HEK293 (cell line): Measurements from ENCODE around the gene SLC9A9.

Source experiments
- CTCF ChIA-PET: fragments of 350-600 bp; formaldehyde crosslinking; extraction: SDS; loops from one replicate; lab custom pipeline; 2021; ENCODE audit warnings: antibody characterized with exemption; lab: Yijun Ruan, JAX
- POLR2A ChIA-PET: fragments of 300-600 bp; formaldehyde crosslinking; extraction: SDS; loops from one replicate; lab custom pipeline; 2020; ENCODE audit warnings: antibody characterized with exemption, inconsistent platforms; lab: Yijun Ruan, JAX
- H3K27ac ChIP-seq: fragments of 200-500 bp; sonication (Bioruptor generic); 2 replicates; pipeline ENCODE4 v1.5.1; 2014; ENCODE audit warnings: low read depth, low read length, control low read depth, inconsistent platforms; ENCODE audit errors: extremely low read depth
- H3K36me3 ChIP-seq, 2 experiments: fragments of 200-500 bp in 1 of 2; sonication (Bioruptor generic) in 1 of 2; 1 replicate in 1 of 2; 2 replicates in 1 of 2; pipeline ENCODE4 v1.5.1; 2014 to 2017; ENCODE audit warnings: inconsistent platforms in 2 of 2, low read length in 2 of 2; ENCODE audit not compliant: control insufficient read depth in 2 of 2, insufficient read depth in 1 of 2
- H3K4me1 ChIP-seq: fragments of 200-500 bp; sonication (Bioruptor generic); 2 replicates; pipeline ENCODE4 v1.5.1; 2014; ENCODE audit warnings: mild to moderate bottlenecking, low read length, inconsistent platforms; ENCODE audit not compliant: control insufficient read depth, insufficient read depth
- H3K4me3 ChIP-seq: 2 replicates; pipeline ENCODE4 v1.5.1; 2011; ENCODE audit warnings: low read depth, mild to moderate bottlenecking, control low read depth, low read length, moderate library complexity
- H3K9me3 ChIP-seq: fragments of 200-500 bp; sonication (Bioruptor generic); 2 replicates; pipeline ENCODE4 v1.5.1; 2014; ENCODE audit warnings: low read depth, low read length, inconsistent platforms; ENCODE audit not compliant: control insufficient read depth, insufficient read depth
- REST ChIP-seq: fragments of 450-650 bp; formaldehyde crosslinking; IDR thresholded peaks from 2 replicates; pipeline ENCODE4 v1.5.1; 2016; ENCODE audit warnings: missing biosample characterization, missing genetic modification characterization
- ZNF211 ChIP-seq: fragments of 450-650 bp; formaldehyde crosslinking; IDR thresholded peaks from 2 replicates; pipeline ENCODE4 v1.5.1; 2016; ENCODE audit warnings: low read depth, missing biosample characterization, missing genetic modification characterization
- ZNF248 ChIP-seq: fragments of 450-650 bp; formaldehyde crosslinking; IDR thresholded peaks from 2 replicates; pipeline ENCODE4 v1.5.1; 2017; ENCODE audit warnings: missing biosample characterization, missing genetic modification characterization
- ZNF280D ChIP-seq: fragments of 450-650 bp; formaldehyde crosslinking; IDR thresholded peaks from 2 replicates; pipeline ENCODE4 v1.5.1; 2016; ENCODE audit warnings: missing biosample characterization, missing genetic modification characterization
- ZNF324 ChIP-seq: fragments of 450-650 bp; formaldehyde crosslinking; IDR thresholded peaks from 2 replicates; pipeline ENCODE4 v1.5.1; 2016; ENCODE audit warnings: missing biosample characterization, missing genetic modification characterization
- ZNF366 ChIP-seq: fragments of 450-650 bp; formaldehyde crosslinking; conservative IDR thresholded peaks from 2 replicates; pipeline ENCODE4 v1.5.1; 2016; ENCODE audit warnings: missing biosample characterization, missing genetic modification characterization
- ZNF391 ChIP-seq: fragments of 450-650 bp; formaldehyde crosslinking; IDR thresholded peaks from 2 replicates; pipeline ENCODE4 v1.5.1; 2016; ENCODE audit warnings: low read depth, missing biosample characterization, missing genetic modification characterization, borderline replicate concordance
- ZNF664 ChIP-seq: fragments of 450-650 bp; formaldehyde crosslinking; IDR thresholded peaks from 2 replicates; pipeline ENCODE4 v1.5.1; 2016; ENCODE audit warnings: missing biosample characterization, missing genetic modification characterization
- TF ChIP-seq, protein P1 (sequence below): fragments of 450-650 bp; formaldehyde crosslinking; IDR thresholded peaks from 2 replicates; pipeline ENCODE4 v1.5.1; 2016; ENCODE audit warnings: missing biosample characterization, missing genetic modification characterization, borderline replicate concordance

Gene SLC9A9

GRCh38 chr3:143657391-143657790, 190.9 kb downstream of the SLC9A9 start (continued):
- TF ChIP-seq, protein P1, sequence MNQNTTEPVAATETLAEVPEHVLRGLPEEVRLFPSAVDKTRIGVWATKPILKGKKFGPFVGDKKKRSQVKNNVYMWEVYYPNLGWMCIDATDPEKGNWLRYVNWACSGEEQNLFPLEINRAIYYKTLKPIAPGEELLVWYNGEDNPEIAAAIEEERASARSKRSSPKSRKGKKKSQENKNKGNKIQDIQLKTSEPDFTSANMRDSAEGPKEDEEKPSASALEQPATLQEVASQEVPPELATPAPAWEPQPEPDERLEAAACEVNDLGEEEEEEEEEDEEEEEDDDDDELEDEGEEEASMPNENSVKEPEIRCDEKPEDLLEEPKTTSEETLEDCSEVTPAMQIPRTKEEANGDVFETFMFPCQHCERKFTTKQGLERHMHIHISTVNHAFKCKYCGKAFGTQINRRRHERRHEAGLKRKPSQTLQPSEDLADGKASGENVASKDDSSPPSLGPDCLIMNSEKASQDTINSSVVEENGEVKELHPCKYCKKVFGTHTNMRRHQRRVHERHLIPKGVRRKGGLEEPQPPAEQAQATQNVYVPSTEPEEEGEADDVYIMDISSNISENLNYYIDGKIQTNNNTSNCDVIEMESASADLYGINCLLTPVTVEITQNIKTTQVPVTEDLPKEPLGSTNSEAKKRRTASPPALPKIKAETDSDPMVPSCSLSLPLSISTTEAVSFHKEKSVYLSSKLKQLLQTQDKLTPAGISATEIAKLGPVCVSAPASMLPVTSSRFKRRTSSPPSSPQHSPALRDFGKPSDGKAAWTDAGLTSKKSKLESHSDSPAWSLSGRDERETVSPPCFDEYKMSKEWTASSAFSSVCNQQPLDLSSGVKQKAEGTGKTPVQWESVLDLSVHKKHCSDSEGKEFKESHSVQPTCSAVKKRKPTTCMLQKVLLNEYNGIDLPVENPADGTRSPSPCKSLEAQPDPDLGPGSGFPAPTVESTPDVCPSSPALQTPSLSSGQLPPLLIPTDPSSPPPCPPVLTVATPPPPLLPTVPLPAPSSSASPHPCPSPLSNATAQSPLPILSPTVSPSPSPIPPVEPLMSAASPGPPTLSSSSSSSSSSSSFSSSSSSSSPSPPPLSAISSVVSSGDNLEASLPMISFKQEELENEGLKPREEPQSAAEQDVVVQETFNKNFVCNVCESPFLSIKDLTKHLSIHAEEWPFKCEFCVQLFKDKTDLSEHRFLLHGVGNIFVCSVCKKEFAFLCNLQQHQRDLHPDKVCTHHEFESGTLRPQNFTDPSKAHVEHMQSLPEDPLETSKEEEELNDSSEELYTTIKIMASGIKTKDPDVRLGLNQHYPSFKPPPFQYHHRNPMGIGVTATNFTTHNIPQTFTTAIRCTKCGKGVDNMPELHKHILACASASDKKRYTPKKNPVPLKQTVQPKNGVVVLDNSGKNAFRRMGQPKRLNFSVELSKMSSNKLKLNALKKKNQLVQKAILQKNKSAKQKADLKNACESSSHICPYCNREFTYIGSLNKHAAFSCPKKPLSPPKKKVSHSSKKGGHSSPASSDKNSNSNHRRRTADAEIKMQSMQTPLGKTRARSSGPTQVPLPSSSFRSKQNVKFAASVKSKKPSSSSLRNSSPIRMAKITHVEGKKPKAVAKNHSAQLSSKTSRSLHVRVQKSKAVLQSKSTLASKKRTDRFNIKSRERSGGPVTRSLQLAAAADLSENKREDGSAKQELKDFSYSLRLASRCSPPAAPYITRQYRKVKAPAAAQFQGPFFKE (tag by site-specific recombination) = no peak
- no peak for TF ChIP-seq ZNF248 (tag by site-specific recombination)
- TF ChIP-seq REST = no peak
- TF ChIP-seq ZNF664 (tag by site-specific recombination) = no peak
- TF ChIP-seq ZNF324 = no peak
- no peak for TF ChIP-seq ZNF391 (tag by site-specific recombination)
- no peak for TF ChIP-seq ZNF211
- TF ChIP-seq, all 188 proteins: peak for 0

DNA sequence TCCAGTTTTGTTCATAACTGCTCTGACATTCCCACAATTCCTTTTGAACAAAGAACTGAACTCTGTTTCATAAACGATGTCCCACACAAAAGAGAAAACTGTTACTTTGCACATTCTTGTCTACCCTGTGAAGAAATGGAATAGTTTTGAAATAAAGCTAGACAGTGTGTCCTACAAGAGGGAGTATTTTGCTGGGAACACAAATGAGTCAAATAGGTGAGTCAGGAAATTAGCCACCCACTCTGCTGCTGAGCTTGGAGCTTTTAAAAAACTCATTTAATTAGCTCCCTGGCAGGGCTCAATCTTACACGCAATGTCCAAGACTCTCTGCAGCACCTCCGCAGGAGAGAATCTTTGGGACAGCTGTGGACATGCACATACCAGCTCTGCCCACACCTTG, 193.4 kb downstream of the SLC9A9 start:
- no peaks in the 10 kb centered on the region for H3K9me3 ChIP-seq

More for the DNA sequence above, 193.4 kb downstream of the SLC9A9 start:
- H3K27ac ChIP-seq = no peak overlapping the region
- ChIA-PET CTCF (interaction anchor here (1.8 kb wide), 1 partner anchor 19 kb away, joined by 4 read pairs; no protein-coding TSS in a partner anchor), POLR2A (no interaction called here)
- TF ChIP-seq ZNF280D (no peak), ZNF366 (no peak)
- H3K36me3 ChIP-seq = no peaks in the 10 kb centered on the region
- no peaks in the 10 kb centered on the region for H3K4me1 ChIP-seq
- H3K4me3 ChIP-seq = no peak overlapping the region
